Spleen (tissue), 11 donors: ENCODE data around the gene PTRH1. TPM values are rescaled to one million over a fixed set of nuclear protein-coding genes. Genes with fewer than 3 reads are reported as not detected.

ENCODE experiments used
- DNase-seq: peaks from one replicate; pipeline ENCODE4 v3.0.0-alpha.2; 2020
- H3K27ac ChIP-seq, 8 donors: fragments of 200-600 bp; sonication (generic) in 7 of 8; 1 replicate in 4 of 8; 2 replicates in 4 of 8; pipeline versions ENCODE4 v1.5.0 to v1.8.0; 2016 to 2021; ENCODE audit warnings: inconsistent platforms in 4 of 8, mild to moderate bottlenecking in 4 of 8, moderate library complexity in 1 of 8
- H3K27me3 ChIP-seq, 7 donors: fragments of 200-600 bp; sonication (generic) in 6 of 7; replicated peaks in 1 of 7; 1 replicate in 4 of 7; 2 replicates in 3 of 7; pipeline versions ENCODE4 v1.5.0 to v1.8.0; 2016 to 2021; ENCODE audit warnings: inconsistent platforms in 3 of 7, mild to moderate bottlenecking in 1 of 7
- H3K36me3 ChIP-seq, 6 donors: fragments of 200-600 bp; sonication (generic) in 5 of 6; 1 replicate in 4 of 6; 2 replicates in 2 of 6; pipeline versions ENCODE4 v1.5.0 to v1.8.0; 2016 to 2021; ENCODE audit warnings: inconsistent platforms in 2 of 6
- H3K4me1 ChIP-seq, 6 donors: fragments of 200-600 bp; sonication (generic) in 5 of 6; 1 replicate in 3 of 6; 2 replicates in 3 of 6; pipeline versions ENCODE4 v1.5.0 to v1.8.0; 2016 to 2021; ENCODE audit warnings: inconsistent platforms in 3 of 6
- H3K4me3 ChIP-seq, 8 donors: fragments of 200-600 bp; sonication (generic) in 7 of 8; 1 replicate in 4 of 8; 2 replicates in 4 of 8; pipeline versions ENCODE4 v1.5.0 to v1.8.0; 2016 to 2021; ENCODE audit warnings: inconsistent platforms in 4 of 8, mild to moderate bottlenecking in 4 of 8, moderate library complexity in 2 of 8
- H3K9me3 ChIP-seq, 8 donors: fragments of 200-600 bp; sonication (generic) in 7 of 8; 1 replicate in 4 of 8; 2 replicates in 4 of 8; pipeline versions ENCODE4 v1.5.0 to v1.8.0; 2016 to 2021; ENCODE audit warnings: inconsistent platforms in 4 of 8
- CTCF ChIP-seq, 11 experiments: fragments of 200-600 bp in 7 of 11; fragments of 450-650 bp in 4 of 11; sonication (generic) in 4 of 11; IDR thresholded peaks in 8 of 11; conservative IDR thresholded peaks in 3 of 11; 1 replicate in 7 of 11; 2 replicates in 4 of 11; pipeline versions ENCODE4 v1.4.0 to v1.8.0; 2016 to 2021; ENCODE audit warnings: antibody characterized with exemption in 11 of 11, inconsistent platforms in 4 of 11, mild to moderate bottlenecking in 1 of 11
- POLR2A ChIP-seq, 3 donors: fragments of 450-650 bp; IDR thresholded peaks; one replicate each; pipeline ENCODE4 v1.5.1; 2017; ENCODE audit warnings: antibody characterized with exemption in 3 of 3, mild to moderate bottlenecking in 1 of 3
- POLR2AphosphoS5 ChIP-seq, 3 donors: sonication (generic); formaldehyde crosslinking; IDR thresholded peaks; one replicate each; pipeline ENCODE4 v1.5.1; 2017; ENCODE audit warnings: antibody characterized with exemption in 3 of 3
- WGBS, 5 donors: extraction: QIAGEN DNeasy Blood & Tissue Kit in 3 of 5; methylation state at CpG; one replicate each; pipeline versions ENCODE4 v1.1.5 to v1.1.7; 2013 to 2018; 5-methylcytosine and 5-hydroxymethylcytosine counted together
- intact Hi-C: fragments of 100-400 bp; cut with DNase I; formaldehyde crosslinking; loops from one replicate; pipeline ENCODE4 v1.15.0; 2023; ENCODE audit warnings: low total_unique reads
- polyA plus RNA-seq, 3 donors: library from polyadenylated mRNA; stranded (reverse); fragments of 200-250 nt; gene quantifications; one replicate each; pipeline ENCODE4 v1.2.1, GENCODE V29; 2013
- total RNA-seq, 7 donors: library from RNA; depleted of rRNA in 3 of 7; stranded (reverse); fragments of >200 nt in 3 of 7; fragmentation: NEBNext Ultra II Directional in 4 of 7; extraction: Animal tissue kit (Norgen Biotek cat#: 25700) in 4 of 7; gene quantifications; one replicate each; pipeline versions ENCODE4 v1.1.0 to v1.2.1, GENCODE V29; 2016 to 2021
- donor health status: healthy with polysubstance abuse.
- donor health status: DM: no; HTN: no; CAD: no; lungs with moderate emphysema.
- donor health status: DM: no; HTN: no; CAD: no.
- donor health status: Bipolar disorder and iron deficiency.
- donor health status: healthy.
- donor health status: DM: no; HTN: no; CAD: no.
- donor health status: DM: yes; HTN: yes; CAD: no.

The PTRH1 gene
- total and polyA plus RNA-seq, 10 donors: 7.4 to 17.9 (median 11.5) TPM

- no peak for TF ChIP-seq POLR2A (IDR thresholded peaks at IDR 0.05)
- no peak for TF ChIP-seq CTCF (IDR thresholded peaks at IDR 0.05 in 8 of 11, conservative IDR thresholded peaks at IDR 0.05 in 3 of 11)
- no peak for TF ChIP-seq POLR2AphosphoS5 (IDR thresholded peaks at IDR 0.05)
- Histone ChIP-seq H3K36me3 (peaks cover 0 to 61% (median 44%) of the 10 kb centered on the region in 6 donors), H3K4me1 (peaks cover 17 to 69% (median 49%) of the 10 kb centered on the region in 6 donors), H3K27me3 (no peaks in the 10 kb centered on the region), H3K4me3 (peak overlapping the region in 5 of 8 donors; percentile 78 to 97 (median 87)), H3K9me3 (no peaks in the 10 kb centered on the region), H3K27ac (peak overlapping the region; percentile 93 to 99 (median 96))
- 41 to 50% (median 43%) methylated on average over 15 of the region's 15 CpGs for WGBS, 5 donors
- DNase-seq: no peak
- intact Hi-C loops: loop anchor here (5.0 kb wide), 2 partner anchors 47 to 187 kb away; no protein-coding TSS in a partner anchor
Measured at GRCh38 chr9:127735530-127736185, 20.2 kb upstream of the PTRH1 start.

GRCh38 chr9:127734747-127735529, 19.5 kb upstream of the PTRH1 start, which contains the start of gene TOR2A:
TSS of gene TOR2A (minus strand) at chr9:127735294. CDS start at chr9:127735270, 24 bp downstream.
- H3K9me3 ChIP-seq: no peaks in the 10 kb centered on the region
- WGBS, 5 donors: 0 to 1% (median 0%) methylated on average over 28 to 76 of the region's 76 CpGs
- H3K27ac ChIP-seq: peak within 1 kb of the TSS; percentile 93 to 99 (median 96)
- TF ChIP-seq POLR2A (IDR thresholded peaks at IDR 0.05) (peak in 2 of 3 donors; percentile 35 to 56), POLR2AphosphoS5 (IDR thresholded peaks at IDR 0.05) (peak; percentile 89 to 95 (median 92)), CTCF (IDR thresholded peaks at IDR 0.05 in 8 of 11, conservative IDR thresholded peaks at IDR 0.05 in 3 of 11) (peak; percentile 91 to 100 (median 98))
- intact Hi-C loops: loop anchor here (5.0 kb wide), 3 partner anchors 47 to 187 kb away; no protein-coding TSS in a partner anchor
- peaks cover 0 to 60% (median 37%) of the 10 kb centered on the region in 6 donors for H3K36me3 ChIP-seq
- H3K4me1 ChIP-seq: peaks cover 17 to 67% (median 51%) of the 10 kb centered on the region in 6 donors
- H3K4me3 ChIP-seq: peak within 1 kb of the TSS; percentile 58 to 97 (median 84)
- DNase-seq: peak; percentile 99
- no peaks in the 10 kb centered on the region for H3K27me3 ChIP-seq

GRCh38 chr9:127734247-127734746, 18.8 kb upstream of the PTRH1 start:
- Histone ChIP-seq H3K27me3 (no peaks in the 10 kb centered on the region), H3K4me1 (peaks cover 17 to 67% (median 51%) of the 10 kb centered on the region in 6 donors), H3K27ac (peak overlapping the region; percentile 93 to 99 (median 96)), H3K4me3 (peak overlapping the region; percentile 58 to 97 (median 84)), H3K9me3 (no peaks in the 10 kb centered on the region), H3K36me3 (peaks cover 0 to 54% (median 31%) of the 10 kb centered on the region in 6 donors)
- 49 to 72% (median 62%) methylated on average over 20 to 22 of the region's 22 CpGs for WGBS, 5 donors
- no peak for TF ChIP-seq POLR2A (IDR thresholded peaks at IDR 0.05)
- no peak for TF ChIP-seq CTCF (IDR thresholded peaks at IDR 0.05 in 8 of 11, conservative IDR thresholded peaks at IDR 0.05 in 3 of 11)
- TF ChIP-seq POLR2AphosphoS5 (IDR thresholded peaks at IDR 0.05): no peak
- intact Hi-C loops: loop anchor here (5.0 kb wide), 1 partner anchor 142 kb away; no protein-coding TSS in a partner anchor
- peak; percentile 89 for DNase-seq
